Heart left ventricle (tissue), 16 donors: Measurements from ENCODE around the gene DNAJB14. TPM values are rescaled to one million over a fixed set of nuclear protein-coding genes. Genes with fewer than 3 reads are reported as not detected.
A peak's percentile ranks its signal among the peaks of the same experiment; 100 is the strongest.

ENCODE experiments used
- ATAC-seq, 4 donors: fragments of 200-7000 bp; cut with Tn5 transposase; one replicate each; pipeline ENCODE4 v1.9.1; 2020 to 2022; ENCODE audit warnings: moderate library complexity in 4 of 4, mild to moderate bottlenecking in 3 of 4, moderate number of reproducible peaks in 1 of 4
- DNase-seq, 5 donors: peaks; one replicate each; pipeline ENCODE4 v3.0.0-alpha.2; 2020
- H3K27ac ChIP-seq, 12 donors: fragments of 200-600 bp; sonication (generic) in 4 of 12; one replicate each; pipeline versions ENCODE4 v1.5.0 to v1.8.0; 2016 to 2022; ENCODE audit warnings: mild to moderate bottlenecking in 2 of 12
- H3K27me3 ChIP-seq, 9 donors: fragments of 200-600 bp; sonication (generic) in 2 of 9; one replicate each; pipeline versions ENCODE4 v1.5.1 to v1.8.0; 2016 to 2022; ENCODE audit warnings: mild to moderate bottlenecking in 3 of 9
- H3K36me3 ChIP-seq, 9 donors: fragments of 200-600 bp; sonication (generic) in 2 of 9; one replicate each; pipeline versions ENCODE4 v1.5.0 to v1.8.0; 2018 to 2022; ENCODE audit warnings: mild to moderate bottlenecking in 2 of 9
- H3K4me1 ChIP-seq, 12 donors: fragments of 200-600 bp; sonication (generic) in 4 of 12; one replicate each; pipeline versions ENCODE4 v1.5.0 to v1.8.0; 2016 to 2022; ENCODE audit warnings: mild to moderate bottlenecking in 3 of 12
- H3K4me3 ChIP-seq, 12 donors: fragments of 200-600 bp; sonication (generic) in 4 of 12; one replicate each; pipeline versions ENCODE4 v1.5.0 to v1.8.0; 2017 to 2022; ENCODE audit warnings: mild to moderate bottlenecking in 9 of 12, moderate library complexity in 4 of 12
- H3K9me3 ChIP-seq, 12 donors: fragments of 200-600 bp; sonication (generic) in 4 of 12; one replicate each; pipeline versions ENCODE4 v1.5.0 to v1.8.0; 2016 to 2022; ENCODE audit warnings: mild to moderate bottlenecking in 1 of 12
- POLR2A ChIP-seq, 2 donors: fragments of 450-650 bp; IDR thresholded peaks; one replicate each; pipeline ENCODE4 v1.6.1; 2017; ENCODE audit warnings: antibody characterized with exemption in 2 of 2, mild to moderate bottlenecking in 2 of 2, moderate library complexity in 2 of 2
- WGBS, 4 donors: extraction: QIAGEN DNeasy Blood & Tissue Kit in 2 of 4; methylation state at CpG; one replicate each; pipeline versions ENCODE4 v1.1.5 to v1.1.7; 2013 to 2018; 5-methylcytosine and 5-hydroxymethylcytosine counted together
- intact Hi-C, 10 donors: fragments of 100-400 bp; cut with DNase I; formaldehyde crosslinking; loops; one replicate each; pipeline versions ENCODE4 v1.11.1 to v1.14.2; 2022
- polyA plus RNA-seq, 2 donors: library from polyadenylated mRNA; stranded (reverse); fragments of 200-250 nt; gene quantifications; one replicate each; pipeline ENCODE4 v1.2.3, GENCODE V29; 2013
- total RNA-seq, 9 donors: library from RNA; depleted of rRNA in 2 of 9; stranded (reverse); fragments of >200 nt in 2 of 9; fragmentation: NEBNext Ultra II Directional in 3 of 9; extraction: Animal tissue kit (Norgen Biotek cat#: 25700) in 3 of 9; gene quantifications; one replicate each; pipeline versions ENCODE4 v1.1.0 to v1.2.4, GENCODE V29; 2016 to 2023
- TF ChIP-seq, protein P1 (sequence below), 12 donors: fragments of 200-600 bp; sonication (generic) in 4 of 12; IDR thresholded peaks; one replicate each; pipeline versions ENCODE4 v1.5.0 to v1.8.0; 2018 to 2022; ENCODE audit warnings: antibody characterized with exemption in 12 of 12, mild to moderate bottlenecking in 5 of 12
- donor health status: ischemic (EF 13 %, LVEDD 7.1; RV severe dilation, severe dysfunction).
- donor health status: healthy with polysubstance abuse.
- donor health status: DM: no; HTN: yes; CAD: no.
- donor health status: DM: no; HTN: no; CAD: no.
- donor health status: ischemic (EF 25% LVEDD 6.9; RV normal size, moderate dysfunction).
- donor health status: ischemic (EF 25% LVEDD 5.7; RV mildly dilated, moderate dysfunction).
- donor health status: healthy.
- donor health status: DM: yes; HTN: yes; CAD: no.
- donor health status: ischemic (EF 35%, LVEDD 5.7; RV mildly dilated, moderate dysfunction).
- donor health status: nonischemic (EF 11% LVEDD 7.7; RV severe dilation, severe dysfunction).
- donor health status: DM: yes; HTN: yes; CAD: no.
- donor health status: PGD.
- donor health status: ischemic (EF 29% LVEDD 5.4; RV normal size, mild dysfunction).
- donor health status: nonischemic (EF 23%, LVEDD 6.1; RV moderate dilation, normal function).

The DNAJB14 gene
- total and polyA plus RNA-seq, 11 donors: 5.4 to 26.7 (median 15.9) TPM

DNA sequence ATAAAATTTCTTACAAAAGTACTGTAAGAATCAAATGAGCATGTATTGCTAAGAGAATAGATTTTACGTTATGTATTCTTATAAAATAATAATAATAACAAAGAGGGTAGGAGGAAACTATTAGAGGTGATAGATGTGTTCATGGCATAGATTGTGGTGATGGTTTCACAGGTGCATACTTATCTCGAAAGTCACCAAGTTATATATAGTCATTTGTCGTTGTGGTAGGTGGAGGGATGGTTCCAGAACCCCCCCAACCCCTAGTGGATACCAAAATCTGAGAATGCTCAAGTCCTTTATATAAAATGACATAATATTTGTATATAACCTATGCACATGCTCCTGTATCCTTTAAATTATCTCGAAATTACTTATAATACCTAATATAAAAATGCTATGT lies 40.4 kb upstream of the DNAJB14 start:
- Histone ChIP-seq H3K4me3 (no peak overlapping the region), H3K27me3 (no peaks in the 10 kb centered on the region), H3K27ac (no peak overlapping the region), H3K36me3 (no peaks in the 10 kb centered on the region), H3K4me1 (peaks cover 0 to under 1% (median 0%) of the 10 kb centered on the region in 12 donors), H3K9me3 (no peaks in the 10 kb centered on the region)
- DNase-seq (no peak), ATAC-seq (no peak)
- WGBS, 4 donors: 78 to 84% (median 83%) methylated on average over 4 of the region's 4 CpGs
- intact Hi-C loops: no loop called here
- no peak for TF ChIP-seq POLR2A (IDR thresholded peaks at IDR 0.05)
- TF ChIP-seq, protein P1, sequence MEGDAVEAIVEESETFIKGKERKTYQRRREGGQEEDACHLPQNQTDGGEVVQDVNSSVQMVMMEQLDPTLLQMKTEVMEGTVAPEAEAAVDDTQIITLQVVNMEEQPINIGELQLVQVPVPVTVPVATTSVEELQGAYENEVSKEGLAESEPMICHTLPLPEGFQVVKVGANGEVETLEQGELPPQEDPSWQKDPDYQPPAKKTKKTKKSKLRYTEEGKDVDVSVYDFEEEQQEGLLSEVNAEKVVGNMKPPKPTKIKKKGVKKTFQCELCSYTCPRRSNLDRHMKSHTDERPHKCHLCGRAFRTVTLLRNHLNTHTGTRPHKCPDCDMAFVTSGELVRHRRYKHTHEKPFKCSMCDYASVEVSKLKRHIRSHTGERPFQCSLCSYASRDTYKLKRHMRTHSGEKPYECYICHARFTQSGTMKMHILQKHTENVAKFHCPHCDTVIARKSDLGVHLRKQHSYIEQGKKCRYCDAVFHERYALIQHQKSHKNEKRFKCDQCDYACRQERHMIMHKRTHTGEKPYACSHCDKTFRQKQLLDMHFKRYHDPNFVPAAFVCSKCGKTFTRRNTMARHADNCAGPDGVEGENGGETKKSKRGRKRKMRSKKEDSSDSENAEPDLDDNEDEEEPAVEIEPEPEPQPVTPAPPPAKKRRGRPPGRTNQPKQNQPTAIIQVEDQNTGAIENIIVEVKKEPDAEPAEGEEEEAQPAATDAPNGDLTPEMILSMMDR (IDR thresholded peaks at IDR 0.05): no peak

DNA sequence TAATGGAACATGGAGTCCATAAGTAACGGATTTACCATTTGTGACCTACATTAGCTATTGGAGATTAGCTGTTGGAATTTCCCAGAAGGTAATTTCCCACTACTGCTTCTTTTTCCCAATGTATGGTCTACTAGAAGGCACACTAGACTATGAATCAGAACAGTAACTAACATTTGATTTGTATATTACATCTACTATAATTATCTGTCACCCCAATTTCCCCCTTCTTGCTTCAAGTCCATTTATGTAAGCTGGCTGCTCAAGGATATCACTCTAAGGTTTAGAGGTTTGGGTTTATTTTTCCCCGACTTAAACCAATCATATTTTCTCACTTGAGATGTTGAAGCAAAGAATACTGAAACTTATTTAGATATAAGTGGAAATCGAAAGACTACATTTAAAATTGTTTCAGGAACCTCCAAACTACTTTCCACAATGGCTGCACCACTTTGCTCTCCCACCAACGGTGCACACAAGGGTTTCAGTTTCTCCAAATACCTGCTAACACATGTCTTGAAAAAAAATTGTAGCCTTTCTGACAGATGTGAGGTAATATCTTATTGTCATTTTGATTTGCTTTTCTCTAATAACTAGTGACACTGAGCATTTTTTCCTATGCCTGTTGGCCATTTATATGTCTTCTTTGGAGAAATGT lies 37.0 kb upstream of the DNAJB14 start:
- 82 to 88% (median 84%) methylated on average over 4 of the region's 4 CpGs for WGBS, 4 donors
- Histone ChIP-seq H3K4me3 (no peak overlapping the region), H3K9me3 (no peaks in the 10 kb centered on the region), H3K27me3 (no peaks in the 10 kb centered on the region), H3K27ac (no peak overlapping the region), H3K36me3 (no peaks in the 10 kb centered on the region), H3K4me1 (no peaks in the 10 kb centered on the region)
- ATAC-seq: no peak
- no peak for TF ChIP-seq POLR2A (IDR thresholded peaks at IDR 0.05)
- TF ChIP-seq, protein P1 (IDR thresholded peaks at IDR 0.05): no peak
- no peak for DNase-seq
- intact Hi-C loops: no loop called here

DNA sequence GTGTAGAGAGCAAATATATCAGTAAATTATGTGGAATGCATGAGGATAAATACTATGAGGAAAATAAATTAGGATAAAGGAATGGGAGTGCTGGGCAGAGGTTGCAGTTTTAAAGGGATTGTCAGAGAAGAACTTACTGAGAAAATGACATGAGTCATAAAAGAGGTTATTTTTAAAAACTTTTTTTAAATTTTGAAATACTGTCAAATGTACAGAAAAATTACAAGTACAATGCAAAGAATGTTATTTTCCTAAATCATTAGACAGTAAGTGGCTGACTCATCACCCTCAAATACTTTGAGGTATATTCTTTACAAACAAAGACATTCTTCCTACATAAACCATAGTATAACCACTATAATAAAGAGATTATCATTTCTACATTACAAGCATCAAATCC lies 33.5 kb upstream of the DNAJB14 start:
- no peaks in the 10 kb centered on the region for H3K4me1 ChIP-seq
- DNase-seq (no peak), ATAC-seq (no peak)
- peaks cover 0 to 11% (median 0%) of the 10 kb centered on the region in 12 donors for H3K9me3 ChIP-seq
- no peak overlapping the region for H3K4me3 ChIP-seq
- no peaks in the 10 kb centered on the region for H3K27me3 ChIP-seq
- no peak for TF ChIP-seq POLR2A (IDR thresholded peaks at IDR 0.05)
- TF ChIP-seq, protein P1 (IDR thresholded peaks at IDR 0.05): no peak
- intact Hi-C loops: no loop called here
- no peaks in the 10 kb centered on the region for H3K36me3 ChIP-seq
- H3K27ac ChIP-seq: no peak overlapping the region

DNA sequence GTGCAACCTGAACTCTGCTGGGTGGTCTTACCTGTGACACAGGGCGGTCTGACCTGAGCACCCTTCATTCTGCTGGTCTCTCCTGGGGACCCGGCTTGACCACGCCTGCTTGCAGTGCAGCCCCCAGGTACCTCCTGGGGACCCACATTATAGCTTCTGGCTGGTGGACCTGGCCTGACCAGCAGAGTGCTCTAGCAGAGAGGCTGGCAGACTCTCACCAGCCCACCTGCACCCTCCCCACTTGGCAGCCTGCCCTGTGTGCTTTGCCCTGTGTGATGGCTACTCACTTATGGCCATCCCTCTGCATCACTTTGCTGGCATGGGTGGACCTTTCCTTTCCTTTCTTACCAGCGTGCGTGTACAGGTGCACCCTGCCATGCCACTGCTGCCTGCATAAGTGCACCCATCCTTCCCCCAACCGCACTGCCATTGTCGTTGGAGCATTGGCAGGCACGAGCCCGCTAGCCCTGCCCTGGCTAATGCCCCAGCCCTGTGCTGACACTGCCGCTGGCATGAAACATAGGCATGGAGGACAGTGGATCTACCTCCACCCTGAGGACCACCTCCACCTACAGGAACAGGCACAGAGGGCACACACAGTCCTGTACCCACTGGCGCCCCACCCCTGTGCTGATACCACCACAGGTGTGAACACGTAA lies 25.2 kb upstream of the DNAJB14 start:
- no peak for TF ChIP-seq POLR2A (IDR thresholded peaks at IDR 0.05)
- TF ChIP-seq, protein P1 (IDR thresholded peaks at IDR 0.05): no peak
- 95 to 98% (median 97%) methylated on average over 10 to 12 of the region's 12 CpGs for WGBS, 4 donors
- intact Hi-C loops: no loop called here
- DNase-seq (no peak), ATAC-seq (peak in 1 of 4 donors; percentile 20)
- Histone ChIP-seq H3K27ac (no peak overlapping the region), H3K36me3 (no peaks in the 10 kb centered on the region), H3K9me3 (peaks cover 0 to 26% (median 0%) of the 10 kb centered on the region in 12 donors), H3K4me3 (no peak overlapping the region), H3K4me1 (no peaks in the 10 kb centered on the region), H3K27me3 (no peaks in the 10 kb centered on the region)
